Measurements from ENCODE around the gene TMEM255A. TPM values are rescaled to one million over a fixed set of nuclear protein-coding genes. Genes with fewer than 3 reads are reported as not detected.

TMEM255A gene
- total and polyA plus RNA-seq, 2 of the 13 experiments (the other 11 are each of a cell fraction or from before 2014, with no cell fraction given), result 0.13 to 0.40 TPM

DNA sequence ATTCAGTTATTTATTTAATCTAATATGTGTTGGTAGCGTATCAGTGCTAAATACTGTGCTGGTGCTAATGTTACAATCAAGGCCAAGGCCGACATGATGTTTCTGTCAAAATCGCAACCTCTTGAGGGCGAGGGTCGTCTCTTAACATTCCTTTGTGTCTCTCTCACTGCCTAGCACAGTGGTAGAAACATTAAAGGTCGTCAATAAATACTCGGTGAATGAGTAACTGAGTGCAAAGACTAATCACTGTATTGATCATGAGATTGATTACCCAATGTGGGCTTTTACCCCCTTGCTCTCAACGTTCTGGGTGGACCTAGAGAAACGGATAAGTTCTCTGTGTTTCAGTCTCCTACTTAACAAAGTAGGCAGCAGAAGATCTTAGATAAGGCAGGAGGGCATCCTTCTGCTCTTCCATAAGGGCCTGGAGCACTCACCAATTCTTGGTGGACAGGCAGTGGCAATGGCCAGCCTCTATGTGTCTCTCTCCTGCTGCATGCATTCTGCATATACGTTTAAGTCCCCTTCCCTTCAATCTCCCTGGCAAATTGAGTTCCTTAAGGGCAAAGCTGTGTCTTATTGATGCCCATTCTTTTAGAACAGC, 30.1 kb downstream of the TMEM255A start (continued):
- TF ChIP-seq CREM (IDR thresholded peaks at IDR 0.05) (no peak; the same call in 1 of the 2 replicates), CREM (CRISPR knock-in tag; IDR thresholded peaks at IDR 0.05) (no peak), SMAD9 (CRISPR knock-in tag; IDR thresholded peaks at IDR 0.05) (no peak), ZNF263 (CRISPR knock-in tag; IDR thresholded peaks at IDR 0.05) (0 out of 2 replicates have a peak, but pooled peaks have one; percentile 62), PAXIP1 (CRISPR knock-in tag; conservative IDR thresholded peaks at IDR 0.05) (peak; percentile 78), ZNF337 (CRISPR knock-in tag; IDR thresholded peaks at IDR 0.05; ENCODE audit: borderline replicate concordance, low read depth) (no peak), ZNF512 (CRISPR knock-in tag; IDR thresholded peaks at IDR 0.05) (no peak), CBFB (CRISPR knock-in tag; IDR thresholded peaks at IDR 0.05) (no peak), KAT2B (IDR thresholded peaks at IDR 0.05; ENCODE audit: borderline replicate concordance, low read depth, low read length) (peak; percentile 86), HNF4A (CRISPR knock-in tag; IDR thresholded peaks at IDR 0.05) (peak; percentile 58), ZBTB44 (CRISPR knock-in tag; IDR thresholded peaks at IDR 0.05) (no peak), NCOA2 (CRISPR knock-in tag; IDR thresholded peaks at IDR 0.05) (0 out of 2 replicates have a peak, but pooled peaks have one; percentile 18), MIXL1 (CRISPR knock-in tag; IDR thresholded peaks at IDR 0.05) (peak; percentile 74; the same call in 1 of the 2 replicates), FOXA3 (CRISPR knock-in tag; IDR thresholded peaks at IDR 0.05) (no peak), NR2F1 (CRISPR knock-in tag; IDR thresholded peaks at IDR 0.05) (peak in 1 of 2 experiments; percentile 37; a peak in 1 of 4 replicates), ZNF30 (CRISPR knock-in tag; IDR thresholded peaks at IDR 0.05) (no peak), ZNF713 (CRISPR knock-in tag; IDR thresholded peaks at IDR 0.05) (no peak), ETS1 (CRISPR knock-in tag; IDR thresholded peaks at IDR 0.05) (no peak)
- TF ChIP-seq, protein P1, sequence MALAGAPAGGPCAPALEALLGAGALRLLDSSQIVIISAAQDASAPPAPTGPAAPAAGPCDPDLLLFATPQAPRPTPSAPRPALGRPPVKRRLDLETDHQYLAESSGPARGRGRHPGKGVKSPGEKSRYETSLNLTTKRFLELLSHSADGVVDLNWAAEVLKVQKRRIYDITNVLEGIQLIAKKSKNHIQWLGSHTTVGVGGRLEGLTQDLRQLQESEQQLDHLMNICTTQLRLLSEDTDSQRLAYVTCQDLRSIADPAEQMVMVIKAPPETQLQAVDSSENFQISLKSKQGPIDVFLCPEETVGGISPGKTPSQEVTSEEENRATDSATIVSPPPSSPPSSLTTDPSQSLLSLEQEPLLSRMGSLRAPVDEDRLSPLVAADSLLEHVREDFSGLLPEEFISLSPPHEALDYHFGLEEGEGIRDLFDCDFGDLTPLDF (CRISPR knock-in tag; IDR thresholded peaks at IDR 0.05), result no peak
- TF ChIP-seq, protein P2, sequence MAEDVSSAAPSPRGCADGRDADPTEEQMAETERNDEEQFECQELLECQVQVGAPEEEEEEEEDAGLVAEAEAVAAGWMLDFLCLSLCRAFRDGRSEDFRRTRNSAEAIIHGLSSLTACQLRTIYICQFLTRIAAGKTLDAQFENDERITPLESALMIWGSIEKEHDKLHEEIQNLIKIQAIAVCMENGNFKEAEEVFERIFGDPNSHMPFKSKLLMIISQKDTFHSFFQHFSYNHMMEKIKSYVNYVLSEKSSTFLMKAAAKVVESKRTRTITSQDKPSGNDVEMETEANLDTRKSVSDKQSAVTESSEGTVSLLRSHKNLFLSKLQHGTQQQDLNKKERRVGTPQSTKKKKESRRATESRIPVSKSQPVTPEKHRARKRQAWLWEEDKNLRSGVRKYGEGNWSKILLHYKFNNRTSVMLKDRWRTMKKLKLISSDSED (CRISPR knock-in tag; IDR thresholded peaks at IDR 0.05), result no peak
